ENCODE measurements around the gene SLK.

The SLK gene

DNA sequence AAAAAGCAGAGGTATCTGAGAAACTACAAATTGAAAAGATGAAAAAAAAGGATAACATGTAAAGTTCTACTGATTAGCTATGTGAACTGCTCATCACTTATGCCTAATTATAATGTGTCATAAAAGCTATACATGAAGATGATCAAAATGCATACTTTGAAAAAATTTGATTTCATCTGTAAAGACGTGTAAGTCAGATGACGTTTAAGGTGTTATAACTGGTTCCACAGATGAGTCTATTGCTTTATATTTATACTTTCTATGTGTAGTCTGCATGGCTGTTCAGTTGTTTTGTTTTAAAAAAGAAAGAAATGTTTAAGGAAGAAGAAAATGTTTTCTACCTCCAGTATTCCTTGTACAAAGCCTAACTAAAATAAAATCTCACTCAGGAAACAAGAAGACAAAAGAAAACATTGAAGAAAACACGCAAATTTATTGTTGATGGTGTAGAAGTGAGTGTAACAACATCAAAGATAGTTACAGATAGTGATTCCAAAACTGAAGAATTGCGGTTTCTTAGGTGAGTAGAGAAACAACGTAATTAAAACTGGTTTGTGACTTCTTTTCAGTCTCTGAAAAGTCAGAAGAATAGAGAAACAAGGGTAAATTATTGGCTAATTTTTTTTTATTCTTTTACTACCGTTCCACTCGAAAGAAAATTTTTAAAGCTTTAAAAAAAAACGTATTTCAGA lies 38.4 kb downstream of the SLK start:
- no peak for DNase-seq (ENCODE audit: low read depth)
- no peak overlapping the region for H3K4me3 ChIP-seq (ENCODE audit: low read depth, low read length)
- in situ Hi-C loops (cut with HindIII; ENCODE audit: low sequenced_read_pairs): no loop called here
- TF ChIP-seq, protein P1, sequence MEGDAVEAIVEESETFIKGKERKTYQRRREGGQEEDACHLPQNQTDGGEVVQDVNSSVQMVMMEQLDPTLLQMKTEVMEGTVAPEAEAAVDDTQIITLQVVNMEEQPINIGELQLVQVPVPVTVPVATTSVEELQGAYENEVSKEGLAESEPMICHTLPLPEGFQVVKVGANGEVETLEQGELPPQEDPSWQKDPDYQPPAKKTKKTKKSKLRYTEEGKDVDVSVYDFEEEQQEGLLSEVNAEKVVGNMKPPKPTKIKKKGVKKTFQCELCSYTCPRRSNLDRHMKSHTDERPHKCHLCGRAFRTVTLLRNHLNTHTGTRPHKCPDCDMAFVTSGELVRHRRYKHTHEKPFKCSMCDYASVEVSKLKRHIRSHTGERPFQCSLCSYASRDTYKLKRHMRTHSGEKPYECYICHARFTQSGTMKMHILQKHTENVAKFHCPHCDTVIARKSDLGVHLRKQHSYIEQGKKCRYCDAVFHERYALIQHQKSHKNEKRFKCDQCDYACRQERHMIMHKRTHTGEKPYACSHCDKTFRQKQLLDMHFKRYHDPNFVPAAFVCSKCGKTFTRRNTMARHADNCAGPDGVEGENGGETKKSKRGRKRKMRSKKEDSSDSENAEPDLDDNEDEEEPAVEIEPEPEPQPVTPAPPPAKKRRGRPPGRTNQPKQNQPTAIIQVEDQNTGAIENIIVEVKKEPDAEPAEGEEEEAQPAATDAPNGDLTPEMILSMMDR (IDR thresholded peaks at IDR 0.05; ENCODE audit: low read depth, low read length, missing control alignments): no peak

DNA sequence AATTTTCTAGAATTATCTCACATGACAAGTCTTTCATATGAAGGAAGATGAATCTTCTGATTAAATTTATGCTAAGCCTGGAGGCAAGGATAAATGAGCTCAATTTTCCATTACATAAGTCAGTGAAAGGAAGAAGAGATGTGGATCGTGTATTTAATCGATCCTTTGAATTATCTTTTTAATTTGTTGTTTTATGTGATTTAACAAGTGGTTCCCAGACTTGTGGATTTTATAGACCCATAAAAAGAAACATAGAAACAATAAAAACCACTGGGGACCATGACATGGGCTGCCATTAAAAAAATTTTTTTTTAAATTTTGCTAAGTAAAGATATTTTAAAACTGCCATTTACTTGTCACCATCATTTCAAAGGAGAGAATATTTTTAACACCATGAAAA lies 45.0 kb downstream of the SLK start:
- in situ Hi-C loops (cut with HindIII; ENCODE audit: low sequenced_read_pairs): no loop called here
- TF ChIP-seq, protein P1 (IDR thresholded peaks at IDR 0.05; ENCODE audit: low read depth, low read length, missing control alignments): no peak
- DNase-seq (ENCODE audit: low read depth): no peak
- no peak overlapping the region for H3K4me3 ChIP-seq (ENCODE audit: low read depth, low read length)

DNA sequence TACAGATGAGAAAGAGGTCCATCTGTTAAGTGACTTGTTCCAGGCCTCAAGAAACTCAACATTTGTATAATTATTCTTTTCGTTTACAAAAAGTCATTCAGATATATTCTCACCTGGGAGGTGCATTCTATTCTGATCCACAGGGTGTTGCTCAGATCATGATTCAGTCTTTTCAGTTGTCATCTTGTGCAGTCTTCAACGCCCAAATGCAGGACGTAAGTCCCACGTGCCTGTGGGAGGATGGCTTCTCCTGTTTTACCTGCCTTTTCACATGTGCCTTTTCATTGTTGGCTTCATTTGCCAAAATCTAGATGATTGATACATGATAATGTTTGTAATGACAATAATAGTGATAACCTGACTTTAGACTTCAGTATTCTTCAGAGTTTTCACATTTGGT lies 46.5 kb downstream of the SLK start:
- TF ChIP-seq, protein P1 (IDR thresholded peaks at IDR 0.05; ENCODE audit: low read depth, low read length, missing control alignments): no peak
- no peak overlapping the region for H3K4me3 ChIP-seq (ENCODE audit: low read depth, low read length)
- no peak for DNase-seq (ENCODE audit: low read depth)
- in situ Hi-C loops (cut with HindIII; ENCODE audit: low sequenced_read_pairs): no loop called here

DNA sequence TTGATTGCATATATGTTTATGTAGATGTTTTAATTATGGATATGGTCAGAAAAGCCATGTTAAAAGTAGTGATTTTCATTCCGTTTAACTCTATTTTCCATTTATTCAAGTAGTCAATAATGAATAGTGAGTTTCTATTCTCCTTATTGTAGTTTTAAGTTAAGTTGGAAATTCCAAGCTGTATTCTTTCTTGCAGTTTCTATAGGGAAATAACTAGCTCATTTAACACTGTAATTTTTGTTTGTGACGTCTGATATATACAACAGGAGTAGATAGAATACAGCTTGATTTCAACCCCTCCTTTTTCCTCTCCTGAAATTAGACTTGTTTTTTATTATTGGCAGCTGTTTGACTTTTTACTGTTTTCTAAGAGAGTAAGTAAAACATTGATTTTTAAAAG lies 47.2 kb downstream of the SLK start:
- TF ChIP-seq, protein P1 (IDR thresholded peaks at IDR 0.05; ENCODE audit: low read depth, low read length, missing control alignments): no peak
- in situ Hi-C loops (cut with HindIII; ENCODE audit: low sequenced_read_pairs): no loop called here
- H3K4me3 ChIP-seq (ENCODE audit: low read depth, low read length): no peak overlapping the region
- DNase-seq (ENCODE audit: low read depth): no peak

DNA sequence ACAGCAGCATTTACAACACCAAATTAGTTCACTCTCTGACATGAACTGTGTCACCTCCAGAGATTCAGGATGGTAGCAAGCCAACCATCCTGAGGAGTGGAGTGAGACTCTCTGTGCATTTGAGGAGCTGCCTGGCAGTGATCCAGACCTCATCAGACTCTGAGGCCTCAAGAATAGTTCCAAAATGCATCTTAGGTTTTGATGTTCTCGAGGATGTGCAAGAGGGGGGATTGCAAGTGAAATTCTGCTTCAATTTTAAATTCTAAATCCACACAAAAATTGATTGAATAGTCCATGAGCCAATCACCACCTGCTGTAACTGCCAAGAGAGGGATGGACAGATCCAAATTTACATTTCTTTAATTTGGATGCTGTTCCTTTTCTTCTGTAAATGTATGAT lies 49.7 kb downstream of the SLK start:
- H3K4me3 ChIP-seq (ENCODE audit: low read depth, low read length): no peak overlapping the region
- in situ Hi-C loops (cut with HindIII; ENCODE audit: low sequenced_read_pairs): no loop called here
- no peak for DNase-seq (ENCODE audit: low read depth)
- TF ChIP-seq, protein P1 (IDR thresholded peaks at IDR 0.05; ENCODE audit: low read depth, low read length, missing control alignments): no peak

DNA sequence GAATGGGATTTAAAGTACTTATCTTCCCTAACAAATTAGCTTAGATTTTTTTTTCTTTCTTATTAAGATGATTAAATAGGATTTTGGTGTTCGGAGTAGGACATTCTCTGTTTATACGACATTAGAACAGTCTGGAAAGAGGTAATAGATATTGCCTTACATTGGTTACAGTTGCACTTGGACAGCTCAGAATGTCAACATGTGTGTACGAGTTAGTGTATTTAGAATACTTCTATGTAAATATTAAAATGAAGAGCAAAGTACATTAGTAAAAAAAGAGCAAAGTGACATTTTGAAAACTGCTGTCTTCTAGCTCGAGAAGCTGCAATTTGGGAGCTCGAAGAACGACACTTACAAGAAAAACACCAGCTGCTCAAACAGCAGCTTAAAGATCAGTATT lies 51.5 kb downstream of the SLK start:
- in situ Hi-C loops (cut with HindIII; ENCODE audit: low sequenced_read_pairs): no loop called here
- no peak for DNase-seq (ENCODE audit: low read depth)
- no peak overlapping the region for H3K4me3 ChIP-seq (ENCODE audit: low read depth, low read length)
- TF ChIP-seq, protein P1 (IDR thresholded peaks at IDR 0.05; ENCODE audit: low read depth, low read length, missing control alignments): no peak
